GM18951 (cell line): ENCODE measurements around the gene CERKL.

ENCODE experiments used
- POLR2A ChIP-seq: IDR thresholded peaks from 4 replicates; pipeline ENCODE4 v1.6.1; 2011; ENCODE audit warnings: mild to moderate bottlenecking; ENCODE audit not compliant: insufficient read length, insufficient read depth; ENCODE audit errors: extremely low read depth
- in situ Hi-C: fragments of 300-500 bp; cut with MboI; formaldehyde crosslinking; loops from one replicate; pipeline ENCODE4 v1.12.0; 2022; ENCODE audit warnings: low sequenced_read_pairs, mixed read lengths, inconsistent platforms; ENCODE audit not compliant: unreplicated experiment

CERKL gene

GRCh38 chr2:181570059-181570458 lies 86.8 kb downstream of the CERKL start:
- no peak for TF ChIP-seq POLR2A
- in situ Hi-C loops, result loop anchor here (10.0 kb wide), 2 partner anchors 115 to 145 kb away; partner anchors contain the start of gene NEUROD1

- no peak for TF ChIP-seq POLR2A
- in situ Hi-C loops, result no loop called here
These were observed 90.4 kb downstream of the CERKL start for GRCh38 chr2:181566334-181567032.

DNA sequence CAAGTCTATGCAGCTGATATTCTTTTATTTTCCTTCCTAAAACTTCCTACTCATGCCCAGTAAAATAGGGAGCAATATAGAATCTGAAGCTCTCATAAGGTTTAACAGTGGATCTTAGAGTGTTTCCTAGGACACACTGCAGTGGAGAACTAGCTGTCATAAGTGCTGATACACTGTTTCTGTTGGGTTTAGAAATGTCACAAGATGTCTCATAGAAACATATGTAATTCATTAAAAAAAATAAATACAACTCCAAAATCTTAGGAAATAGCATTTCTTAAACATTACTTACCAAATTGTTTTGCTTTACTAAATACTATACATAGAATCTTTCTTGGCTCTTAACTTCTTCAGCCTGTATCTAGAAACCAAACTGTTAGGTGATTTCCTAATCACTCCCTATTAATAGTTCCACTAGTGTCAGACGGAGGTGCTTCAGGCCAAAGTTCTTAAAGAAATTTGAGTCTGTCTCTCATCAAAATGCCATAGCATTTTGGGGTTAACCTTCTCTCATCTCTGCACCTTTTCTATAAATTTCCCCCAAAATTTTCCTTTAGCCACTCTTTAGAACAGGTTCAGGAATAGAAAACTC lies 93.7 kb downstream of the CERKL start:
- in situ Hi-C loops, result no loop called here
- no peak for TF ChIP-seq POLR2A

DNA sequence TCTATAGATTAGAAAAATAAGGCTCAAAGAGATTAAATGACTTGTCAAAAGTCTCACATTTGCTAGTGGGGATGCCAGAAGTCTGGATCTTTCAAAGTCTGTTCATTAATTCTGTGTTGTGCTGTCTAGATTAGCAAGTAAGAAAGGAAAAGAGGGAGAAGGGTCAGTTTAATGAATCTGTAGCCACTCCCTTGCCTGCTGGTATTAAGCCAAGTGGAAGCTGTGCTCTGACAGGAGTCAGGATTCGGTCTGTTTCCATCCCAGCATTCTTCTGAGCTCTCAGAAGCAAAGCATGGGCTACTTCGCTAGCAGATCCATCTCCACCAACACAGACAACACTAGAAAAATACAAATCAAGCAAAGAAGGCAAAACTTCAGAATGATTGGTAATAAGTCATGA lies 98.5 kb downstream of the CERKL start:
- in situ Hi-C loops, result no loop called here
- no peak for TF ChIP-seq POLR2A

- no peak for TF ChIP-seq POLR2A
- in situ Hi-C loops, result no loop called here
These were observed 102.7 kb downstream of the CERKL start for GRCh38 chr2:181554061-181554830.

GRCh38 chr2:181553244-181553643 lies 103.7 kb downstream of the CERKL start:
- in situ Hi-C loops, result no loop called here
- no peak for TF ChIP-seq POLR2A

DNA sequence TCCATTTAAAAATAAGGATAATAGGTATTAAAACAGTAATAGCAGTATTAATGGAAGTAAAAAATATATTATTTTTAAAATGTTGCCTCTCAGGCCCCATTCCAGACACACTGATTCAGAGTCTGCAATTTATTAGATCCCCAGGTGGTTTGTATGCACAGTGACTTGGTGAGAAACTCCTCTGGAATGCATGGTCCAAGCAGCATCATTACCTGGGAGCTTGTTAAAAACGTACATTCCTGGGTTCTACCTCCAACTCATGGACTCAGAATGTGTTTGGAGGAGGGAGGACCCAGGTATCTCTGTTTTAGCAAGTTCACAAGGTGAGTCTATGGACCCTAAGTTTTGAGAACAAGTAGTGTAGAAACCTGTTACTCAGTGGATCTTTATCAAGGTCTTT lies 104.1 kb downstream of the CERKL start:
- TF ChIP-seq POLR2A, result no peak
- in situ Hi-C loops, result no loop called here

GRCh38 chr2:181546086-181546485 lies 110.8 kb downstream of the CERKL start:
- no peak for TF ChIP-seq POLR2A
- in situ Hi-C loops, result no loop called here

GRCh38 chr2:181542170-181542569 lies 114.7 kb downstream of the CERKL start:
- in situ Hi-C loops, result no loop called here
- TF ChIP-seq POLR2A, result no peak

DNA sequence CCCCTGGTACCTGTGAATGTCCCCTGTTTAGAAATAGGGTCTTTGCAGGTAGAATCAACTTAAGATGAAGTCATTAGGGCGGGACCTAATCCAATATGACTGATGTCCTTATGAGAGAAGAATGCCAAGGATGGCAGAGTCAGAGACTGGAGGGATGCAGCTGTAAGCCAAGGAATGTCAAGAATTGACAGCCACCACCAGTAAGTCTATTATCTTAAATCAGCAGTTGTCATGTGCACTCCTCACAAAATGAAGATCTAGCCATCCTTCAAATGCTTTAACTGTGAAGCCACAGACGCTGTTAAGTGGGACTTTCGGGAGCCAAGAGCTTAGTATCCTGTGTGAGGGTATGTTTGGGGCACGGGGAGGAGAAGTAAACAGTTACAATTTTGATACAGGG lies 116.5 kb downstream of the CERKL start:
- no peak for TF ChIP-seq POLR2A
- in situ Hi-C loops, result no loop called here

DNA sequence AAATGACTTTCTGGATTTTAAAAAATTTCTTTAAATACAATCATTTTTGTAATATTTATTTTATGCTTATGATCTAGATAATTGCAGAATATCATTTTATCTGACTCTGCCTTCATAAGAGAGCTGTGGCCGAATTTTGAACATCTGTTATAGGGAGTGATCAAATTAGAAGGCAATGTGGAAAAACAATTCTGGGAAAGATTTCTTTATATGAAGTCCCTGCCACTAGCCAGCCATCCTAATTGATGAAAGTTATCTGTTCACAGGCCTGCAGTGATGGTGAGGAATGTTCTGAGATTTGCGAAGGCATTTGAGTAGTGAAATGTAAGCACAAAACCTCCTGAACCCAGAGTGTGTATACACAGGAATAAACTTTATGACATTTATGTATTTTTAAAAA lies 120.2 kb downstream of the CERKL start:
- no peak for TF ChIP-seq POLR2A
- in situ Hi-C loops, result no loop called here

GRCh38 chr2:181528441-181528840 lies 128.5 kb downstream of the CERKL start:
- in situ Hi-C loops, result no loop called here

DNA sequence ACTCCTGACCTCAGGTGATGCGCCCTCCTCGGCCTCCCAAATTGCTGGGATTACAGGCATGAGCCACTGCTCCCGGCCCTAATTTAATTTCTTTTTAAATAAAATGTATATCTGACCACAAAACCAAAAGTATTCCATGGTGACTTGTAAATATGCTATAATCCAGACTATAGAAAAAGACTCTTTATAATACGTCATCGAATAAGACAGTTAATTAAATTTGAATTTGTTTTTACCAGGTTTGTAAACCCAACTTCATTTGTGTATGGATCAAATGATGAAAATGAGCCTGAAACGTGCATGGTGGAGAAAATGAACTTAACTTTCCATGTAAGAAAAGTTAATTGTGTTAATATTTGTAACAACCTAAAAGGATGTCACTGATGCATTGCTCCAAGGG lies 129.8 kb downstream of the CERKL start:
- in situ Hi-C loops, result no loop called here

More at GRCh38 chr2:181528441-181528840, 128.5 kb downstream of the CERKL start:
- no peak for TF ChIP-seq POLR2A

GRCh38 chr2:181526014-181526413 lies 130.9 kb downstream of the CERKL start:
- TF ChIP-seq POLR2A, result no peak
- in situ Hi-C loops, result no loop called here

More for the DNA sequence above, 129.8 kb downstream of the CERKL start:
- no peak for TF ChIP-seq POLR2A
